OCI-LY7 (cell line): Measurements from ENCODE around the gene CUEDC2. TPM values are rescaled to one million over a fixed set of nuclear protein-coding genes. Genes with fewer than 3 reads are reported as not detected.

Source experiments
- BruUV-seq: library from RNA; stranded (reverse); fragments of 400-500 nt; replicated peaks from 2 replicates; lab custom pipeline; 2021; lab: Mats Ljungman, UMichigan
- CTCF ChIA-PET: fragments of 300-600 bp; sonication (Branson Sonifier 250); formaldehyde crosslinking; loops from one replicate; lab custom pipeline; 2022; ENCODE audit warnings: antibody characterized with exemption; ENCODE audit not compliant: unreplicated experiment; lab: Charles Lee
- POLR2A ChIA-PET: fragments of 300-600 bp; sonication (Branson Sonifier 250); formaldehyde crosslinking; loops from one replicate; lab custom pipeline; 2022; ENCODE audit warnings: antibody characterized with exemption; lab: Charles Lee
- DNase-seq: peaks from one replicate; pipeline ENCODE4 v3.0.0-alpha.2; 2015; ENCODE audit warnings: low spot score
- H2AFZ ChIP-seq: fragments of 200-600 bp; sonication (generic), shearing (Covaris generic); 2 replicates; pipeline ENCODE4 v1.6.1; 2014; ENCODE audit warnings: mild to moderate bottlenecking, antibody characterized with exemption, low read length, moderate library complexity
- H3K27ac ChIP-seq: fragments of 200-600 bp; sonication (generic); 2 replicates; pipeline ENCODE4 v1.5.1; 2014; ENCODE audit warnings: mixed run types, low read depth, mild to moderate bottlenecking, moderate library complexity, low read length, inconsistent platforms; ENCODE audit not compliant: poor library complexity, severe bottlenecking
- H3K36me3 ChIP-seq: fragments of 200-600 bp; sonication (generic); 2 replicates; pipeline ENCODE4 v1.6.1; 2014; ENCODE audit warnings: mild to moderate bottlenecking, antibody characterized with exemption, low read length, moderate library complexity, mixed read lengths; ENCODE audit not compliant: insufficient read depth
- H3K4me1 ChIP-seq: fragments of 200-600 bp; sonication (generic); 2 replicates; pipeline ENCODE4 v1.5.1; 2014; ENCODE audit warnings: mild to moderate bottlenecking, low read length; ENCODE audit not compliant: insufficient read depth, poor library complexity, severe bottlenecking
- H3K4me2 ChIP-seq: fragments of 200-600 bp; sonication (generic); 2 replicates; pipeline ENCODE4 v1.6.1; 2014; ENCODE audit warnings: mild to moderate bottlenecking, low read length
- H3K4me3 ChIP-seq: fragments of 200-600 bp; sonication (generic); 2 replicates; pipeline ENCODE4 v1.5.1; 2014; ENCODE audit warnings: mild to moderate bottlenecking, low read depth, low read length; ENCODE audit not compliant: poor library complexity, severe bottlenecking
- H3K79me2 ChIP-seq: fragments of 200-600 bp; sonication (generic); 2 replicates; pipeline ENCODE4 v1.6.1; 2016; ENCODE audit warnings: low read depth, mild to moderate bottlenecking, low read length, moderate library complexity, mixed read lengths; ENCODE audit not compliant: insufficient read depth
- H3K9me2 ChIP-seq: fragments of 200-600 bp; sonication (generic); 2 replicates; pipeline ENCODE4 v1.6.1; 2016; ENCODE audit warnings: mild to moderate bottlenecking, low read length, mixed read lengths; ENCODE audit not compliant: insufficient read depth
- H3K9me3 ChIP-seq: fragments of 200-600 bp; sonication (generic); 2 replicates; pipeline ENCODE4 v1.6.1; 2014; ENCODE audit warnings: mild to moderate bottlenecking, mixed run types, low read length, mixed read lengths
- H4K20me1 ChIP-seq: fragments of 200-600 bp; sonication (generic); 2 replicates; pipeline ENCODE4 v1.6.1; 2014; ENCODE audit warnings: mild to moderate bottlenecking, antibody characterized with exemption, low read length, moderate library complexity, mixed read lengths; ENCODE audit not compliant: insufficient read depth
- EZH2phosphoT487 ChIP-seq: fragments of 200-600 bp; sonication (generic); IDR thresholded peaks from 2 replicates; pipeline ENCODE4 v1.6.1; 2018; ENCODE audit warnings: low read depth, borderline replicate concordance, mild to moderate bottlenecking, mixed run types, antibody characterized with exemption, low read length, moderate library complexity, mixed read lengths
- intact Hi-C: fragments of 100-400 bp; cut with micrococcal nuclease; formaldehyde crosslinking; loops from one replicate; pipeline ENCODE4 v1.10.0; 2022; ENCODE audit not compliant: unreplicated experiment
- total RNA-seq, 2 experiments: library from RNA; depleted of rRNA in 1 of 2; stranded (reverse); fragments of >200 nt in 1 of 2; shearing (Covaris generic) in 1 of 2; gene quantifications; 2 replicates each; pipeline ENCODE4 v1.2.3, GENCODE V29; 2014 to 2022
- TF ChIP-seq, protein P1 (sequence below): fragments of 200-600 bp; sonication (generic); conservative IDR thresholded peaks from 2 replicates; pipeline ENCODE4 v1.5.1; 2014; ENCODE audit warnings: mild to moderate bottlenecking, antibody characterized with exemption, low read length, moderate library complexity, mixed read lengths

The CUEDC2 gene
- total RNA-seq, 2 experiments from 2014 or later = 48.9 to 73.3 TPM

DNA sequence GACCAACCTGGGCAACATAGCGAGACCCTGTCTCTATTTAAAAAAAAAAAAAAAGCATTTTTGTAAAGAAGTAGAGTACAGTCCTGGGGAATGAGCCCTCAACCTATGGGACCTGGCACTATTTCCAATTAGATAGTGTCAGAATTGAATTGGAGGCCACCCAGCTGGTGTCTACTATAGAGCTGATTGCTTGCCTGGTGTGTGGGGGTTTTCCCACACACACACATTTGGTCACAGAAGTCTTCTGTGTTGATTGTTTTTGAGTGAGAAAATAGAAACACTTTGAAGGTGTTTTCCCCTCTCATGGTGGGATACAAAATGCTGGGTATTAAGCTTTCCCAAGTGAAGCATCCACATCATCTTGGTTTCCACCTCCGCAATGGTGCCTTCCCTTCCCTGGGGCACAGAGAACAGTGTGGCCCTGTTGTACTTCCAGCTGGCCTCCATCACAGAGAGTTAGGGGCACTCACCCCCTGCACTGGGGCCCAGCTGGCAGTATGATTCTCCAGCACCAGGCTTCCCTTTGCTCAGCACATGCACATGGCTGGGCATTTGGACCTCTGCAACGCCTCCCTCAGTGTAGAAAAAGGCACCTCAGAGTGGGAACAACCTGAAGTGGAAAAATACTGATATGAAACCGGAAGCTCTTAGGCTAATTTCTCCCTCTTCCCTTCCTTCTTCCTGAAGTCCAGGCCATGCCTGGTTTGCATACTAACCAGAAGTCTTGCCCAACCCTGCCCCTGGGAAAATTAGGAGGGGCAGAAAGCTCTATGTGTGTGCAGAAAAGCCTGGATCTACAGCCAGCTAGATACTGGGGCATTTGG, 47.6 kb downstream of the CUEDC2 start:
- H3K79me2 ChIP-seq = no peaks in the 10 kb centered on the region
- H4K20me1 ChIP-seq = no peaks in the 10 kb centered on the region
- H3K4me1 ChIP-seq = peaks cover 12% of the 10 kb centered on the region
- H3K9me2 ChIP-seq = no peaks in the 10 kb centered on the region
- H2AFZ ChIP-seq = no peak overlapping the region
- H3K36me3 ChIP-seq = peaks cover 27% of the 10 kb centered on the region
- BruUV-seq = no TSS peak
- DNase-seq = no peak
- H3K27ac ChIP-seq = no peak overlapping the region
- CTCF ChIA-PET = no interaction called here
- TF ChIP-seq, protein P1, sequence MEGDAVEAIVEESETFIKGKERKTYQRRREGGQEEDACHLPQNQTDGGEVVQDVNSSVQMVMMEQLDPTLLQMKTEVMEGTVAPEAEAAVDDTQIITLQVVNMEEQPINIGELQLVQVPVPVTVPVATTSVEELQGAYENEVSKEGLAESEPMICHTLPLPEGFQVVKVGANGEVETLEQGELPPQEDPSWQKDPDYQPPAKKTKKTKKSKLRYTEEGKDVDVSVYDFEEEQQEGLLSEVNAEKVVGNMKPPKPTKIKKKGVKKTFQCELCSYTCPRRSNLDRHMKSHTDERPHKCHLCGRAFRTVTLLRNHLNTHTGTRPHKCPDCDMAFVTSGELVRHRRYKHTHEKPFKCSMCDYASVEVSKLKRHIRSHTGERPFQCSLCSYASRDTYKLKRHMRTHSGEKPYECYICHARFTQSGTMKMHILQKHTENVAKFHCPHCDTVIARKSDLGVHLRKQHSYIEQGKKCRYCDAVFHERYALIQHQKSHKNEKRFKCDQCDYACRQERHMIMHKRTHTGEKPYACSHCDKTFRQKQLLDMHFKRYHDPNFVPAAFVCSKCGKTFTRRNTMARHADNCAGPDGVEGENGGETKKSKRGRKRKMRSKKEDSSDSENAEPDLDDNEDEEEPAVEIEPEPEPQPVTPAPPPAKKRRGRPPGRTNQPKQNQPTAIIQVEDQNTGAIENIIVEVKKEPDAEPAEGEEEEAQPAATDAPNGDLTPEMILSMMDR = no peak
- TF ChIP-seq EZH2phosphoT487 = no peak
- H3K4me2 ChIP-seq = no peak overlapping the region
- POLR2A ChIA-PET = interaction anchor here (1.3 to 1.8 kb wide), 2 partner anchors 13 to 20 kb away, joined by 5 to 6 read pairs; no protein-coding TSS in a partner anchor
- H3K9me3 ChIP-seq = no peaks in the 10 kb centered on the region
- intact Hi-C loops = no loop called here
- no peak overlapping the region for H3K4me3 ChIP-seq

GRCh38 chr10:102384053-102384452, 48.3 kb downstream of the CUEDC2 start:
- DNase-seq = no peak
- Histone ChIP-seq H3K4me1 (peaks cover 12% of the 10 kb centered on the region), H4K20me1 (no peaks in the 10 kb centered on the region), H2AFZ (no peak overlapping the region), H3K4me3 (no peak overlapping the region), H3K4me2 (no peak overlapping the region), H3K27ac (no peak overlapping the region), H3K36me3 (peaks cover 34% of the 10 kb centered on the region), H3K9me2 (no peaks in the 10 kb centered on the region), H3K9me3 (no peaks in the 10 kb centered on the region), H3K79me2 (no peaks in the 10 kb centered on the region)
- TF ChIP-seq, protein P1 = peak; percentile 57
- no peak for TF ChIP-seq EZH2phosphoT487
- CTCF ChIA-PET = no interaction called here
- intact Hi-C loops = no loop called here
- BruUV-seq = no TSS peak
- POLR2A ChIA-PET = interaction anchor here (1.3 to 1.8 kb wide), 2 partner anchors 12 to 19 kb away, joined by 5 to 6 read pairs; no protein-coding TSS in a partner anchor

DNA sequence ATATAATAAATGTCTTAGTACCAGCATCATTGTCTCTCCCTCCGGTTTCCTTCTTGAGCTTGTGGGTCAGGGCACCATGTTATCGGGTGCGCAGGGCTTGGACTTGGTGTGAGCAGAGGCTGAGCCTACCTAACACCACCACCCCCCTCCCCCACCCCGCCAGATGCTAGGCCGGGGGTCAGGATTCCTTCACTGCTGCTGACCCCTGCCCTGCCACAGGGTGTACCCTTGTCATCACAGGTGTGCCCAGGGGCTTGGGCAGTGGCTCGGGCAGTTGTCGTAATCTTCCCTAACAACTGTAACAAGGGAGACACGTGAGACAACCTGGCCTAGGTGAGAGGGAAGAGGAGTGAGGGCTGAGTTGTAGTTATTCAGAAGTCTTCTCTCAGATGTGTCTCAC, 49.5 kb downstream of the CUEDC2 start:
- Histone ChIP-seq H3K36me3 (peaks cover 42% of the 10 kb centered on the region), H3K4me1 (peaks cover 12% of the 10 kb centered on the region), H2AFZ (no peak overlapping the region), H3K9me3 (no peaks in the 10 kb centered on the region), H4K20me1 (no peaks in the 10 kb centered on the region), H3K4me2 (no peak overlapping the region), H3K27ac (no peak overlapping the region), H3K79me2 (no peaks in the 10 kb centered on the region), H3K9me2 (no peaks in the 10 kb centered on the region), H3K4me3 (no peak overlapping the region)
- DNase-seq = no peak
- ChIA-PET POLR2A (interaction anchor here (1.8 kb wide), 1 partner anchor 11 kb away, joined by 5 read pairs; no protein-coding TSS in a partner anchor), CTCF (no interaction called here)
- intact Hi-C loops = no loop called here
- no TSS peak for BruUV-seq
- TF ChIP-seq EZH2phosphoT487 = no peak
- TF ChIP-seq, protein P1 = no peak
